Right atrium auricular region (tissue), 2 donors: Measurements from ENCODE around the gene COL4A6. TPM values are rescaled to one million over a fixed set of nuclear protein-coding genes. Genes with fewer than 3 reads are reported as not detected.
"Not testable (repeated sequence)": the region's sequence is repeated elsewhere in the genome, so short reads cannot be mapped to it uniquely, and the experiment has no call there.

Source experiments
- DNase-seq: peaks from one replicate; pipeline ENCODE4 v3.0.0-alpha.2; 2019; ENCODE audit warnings: low spot score
- H3K27ac ChIP-seq, 2 donors: fragments of 200-600 bp; sonication (generic); 1 replicate in 1 of 2; 2 replicates in 1 of 2; pipeline ENCODE4 v1.5.1; 2016 to 2019
- H3K27me3 ChIP-seq, 2 donors: fragments of 200-600 bp; sonication (generic); one replicate each; pipeline versions ENCODE4 v1.5.1 to v1.6.0; 2017 to 2019
- H3K36me3 ChIP-seq: fragments of 200-600 bp; sonication (generic); one replicate; pipeline ENCODE4 v1.5.1; 2016
- H3K4me1 ChIP-seq, 2 donors: fragments of 200-600 bp; sonication (generic); one replicate each; pipeline versions ENCODE4 v1.5.1 to v1.6.0; 2017 to 2019
- H3K4me3 ChIP-seq, 2 donors: fragments of 200-600 bp; sonication (generic); 1 replicate in 1 of 2; 2 replicates in 1 of 2; pipeline ENCODE4 v1.5.1; 2017 to 2019; ENCODE audit warnings: mild to moderate bottlenecking in 1 of 2, moderate library complexity in 1 of 2
- H3K9me3 ChIP-seq, 2 donors: fragments of 200-600 bp; sonication (generic); one replicate each; pipeline ENCODE4 v1.5.1; 2019
- total RNA-seq, 2 donors: library from RNA; depleted of rRNA; stranded (reverse); fragments of >200 nt; gene quantifications; one replicate each; pipeline ENCODE4 v1.1.0, GENCODE V29; 2016
- TF ChIP-seq, protein P1 (sequence below), 2 donors: fragments of 200-600 bp; sonication (generic); IDR thresholded peaks; one replicate each; pipeline ENCODE4 v1.5.1; 2019; ENCODE audit warnings: antibody characterized with exemption in 2 of 2

COL4A6 gene
- 10 to 100 TPM in 1 of 2 donors, 1 to 10 TPM in 1; 4.6 to 17.7 TPM for total RNA-seq

DNA sequence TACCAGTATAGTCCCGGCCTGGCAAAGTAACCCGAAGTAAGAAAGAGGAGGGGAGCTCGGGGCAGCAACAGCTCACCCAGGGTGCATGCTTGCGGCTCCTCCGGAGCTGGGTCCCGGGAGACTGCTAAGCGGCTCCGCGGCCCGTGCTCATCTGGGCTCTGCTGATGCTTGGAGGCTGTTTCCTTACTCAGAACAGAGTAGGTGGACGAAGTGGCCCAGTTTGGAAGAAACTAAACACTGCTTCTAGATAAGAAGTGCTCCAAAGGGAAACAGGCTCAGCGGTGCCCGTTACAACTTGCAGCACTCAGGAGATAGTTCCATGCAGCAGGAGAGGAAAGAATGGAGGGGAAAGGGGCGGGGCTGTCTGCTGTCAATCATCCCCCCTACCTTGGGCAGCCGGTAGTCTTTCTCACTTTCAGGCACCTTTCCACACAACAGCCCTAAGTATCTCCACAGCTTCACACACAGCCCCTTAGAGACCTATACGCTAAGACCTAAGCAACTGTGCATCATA is at the start of gene COL4A6:
COL4A6 (minus strand) TSS at position 313 of the 514 bp plus-strand sequence; CDS start at position 87, 226 bp downstream.
- peak within 1 kb of the TSS; percentile 64 to 73 for H3K27ac ChIP-seq
- H3K27me3 ChIP-seq, result no peaks in the 10 kb centered on the region
- TF ChIP-seq, protein P1, sequence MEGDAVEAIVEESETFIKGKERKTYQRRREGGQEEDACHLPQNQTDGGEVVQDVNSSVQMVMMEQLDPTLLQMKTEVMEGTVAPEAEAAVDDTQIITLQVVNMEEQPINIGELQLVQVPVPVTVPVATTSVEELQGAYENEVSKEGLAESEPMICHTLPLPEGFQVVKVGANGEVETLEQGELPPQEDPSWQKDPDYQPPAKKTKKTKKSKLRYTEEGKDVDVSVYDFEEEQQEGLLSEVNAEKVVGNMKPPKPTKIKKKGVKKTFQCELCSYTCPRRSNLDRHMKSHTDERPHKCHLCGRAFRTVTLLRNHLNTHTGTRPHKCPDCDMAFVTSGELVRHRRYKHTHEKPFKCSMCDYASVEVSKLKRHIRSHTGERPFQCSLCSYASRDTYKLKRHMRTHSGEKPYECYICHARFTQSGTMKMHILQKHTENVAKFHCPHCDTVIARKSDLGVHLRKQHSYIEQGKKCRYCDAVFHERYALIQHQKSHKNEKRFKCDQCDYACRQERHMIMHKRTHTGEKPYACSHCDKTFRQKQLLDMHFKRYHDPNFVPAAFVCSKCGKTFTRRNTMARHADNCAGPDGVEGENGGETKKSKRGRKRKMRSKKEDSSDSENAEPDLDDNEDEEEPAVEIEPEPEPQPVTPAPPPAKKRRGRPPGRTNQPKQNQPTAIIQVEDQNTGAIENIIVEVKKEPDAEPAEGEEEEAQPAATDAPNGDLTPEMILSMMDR (IDR thresholded peaks at IDR 0.05), result no peak
- no peaks in the 10 kb centered on the region for H3K36me3 ChIP-seq
- no peaks in the 10 kb centered on the region for H3K4me1 ChIP-seq
- no peak for DNase-seq
- peak within 1 kb of the TSS; percentile 42 to 51 for H3K4me3 ChIP-seq
- no peaks in the 10 kb centered on the region for H3K9me3 ChIP-seq

DNA sequence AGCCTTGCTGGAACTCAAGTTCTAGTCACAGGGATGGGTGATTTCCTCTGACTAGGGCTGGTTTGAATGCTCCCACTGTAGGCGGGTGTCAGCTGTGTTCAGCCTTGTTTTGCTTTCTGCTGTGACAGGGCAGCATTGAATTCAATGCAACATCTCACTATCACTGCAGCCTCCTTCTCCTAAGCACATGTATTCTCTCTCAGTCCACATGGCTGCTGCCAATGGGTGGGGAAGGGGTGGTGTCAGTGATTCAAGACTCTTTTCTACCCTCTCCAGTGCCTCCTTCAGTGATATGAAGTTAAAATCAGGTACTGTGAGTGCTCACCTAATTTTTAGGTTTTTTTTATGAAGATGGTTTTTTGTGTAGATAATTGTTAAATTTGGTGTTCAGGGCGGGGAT is 47.7 kb upstream of the COL4A6 start:
- DNase-seq, result no peak
- Histone ChIP-seq H3K4me3 (no peak overlapping the region), H3K9me3 (peaks cover 0 to 3% of the 10 kb centered on the region in 2 donors), H3K27ac (no peak overlapping the region), H3K27me3 (no peaks in the 10 kb centered on the region), H3K36me3 (no peaks in the 10 kb centered on the region), H3K4me1 (no peaks in the 10 kb centered on the region)
- TF ChIP-seq, protein P1 (IDR thresholded peaks at IDR 0.05), result no peak

DNA sequence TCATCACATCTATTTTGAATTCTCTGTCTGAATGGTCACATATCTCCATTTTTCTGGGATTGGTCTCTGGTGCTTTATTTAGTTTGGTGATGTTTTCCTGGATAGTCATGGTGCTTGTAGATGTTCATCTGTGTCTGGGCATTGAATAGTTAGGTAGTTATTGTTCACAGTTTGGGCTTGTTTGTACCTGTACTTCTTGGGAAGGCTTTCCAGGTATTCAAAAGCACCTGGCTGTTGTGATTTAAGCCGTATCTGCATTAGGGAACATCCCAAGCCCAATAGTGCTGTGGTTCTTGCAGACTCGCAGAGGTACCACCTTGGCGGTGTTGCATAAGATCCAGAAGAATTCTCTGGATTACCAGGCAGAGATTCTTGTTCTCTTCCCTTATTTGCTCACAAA is 46.0 kb upstream of the COL4A6 start:
- no peak for DNase-seq
- Histone ChIP-seq H3K4me3 (no peak overlapping the region), H3K36me3 (no peaks in the 10 kb centered on the region), H3K4me1 (no peaks in the 10 kb centered on the region), H3K27me3 (no peaks in the 10 kb centered on the region), H3K9me3 (peaks cover 0 to 3% of the 10 kb centered on the region in 2 donors), H3K27ac (no peak overlapping the region)
- TF ChIP-seq, protein P1 (IDR thresholded peaks at IDR 0.05), result no peak

DNA sequence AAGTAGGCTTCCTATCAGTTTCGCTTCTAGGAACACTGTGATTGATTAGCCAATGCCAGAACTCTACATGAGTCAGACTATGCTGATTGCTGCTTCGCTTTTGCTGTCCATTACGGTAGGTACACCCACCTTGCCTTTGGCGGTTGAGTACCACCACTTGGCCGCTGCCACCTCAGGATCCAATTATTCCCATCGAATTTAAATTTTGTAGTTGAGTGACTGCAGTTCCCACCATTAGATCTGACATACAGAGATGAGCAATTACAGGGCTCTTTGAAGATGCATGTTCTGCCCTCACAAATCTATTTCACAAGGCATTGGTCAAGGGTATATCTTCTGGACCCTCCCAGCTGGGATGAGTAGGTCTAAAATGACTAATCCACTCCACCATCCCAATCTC is 43.3 kb upstream of the COL4A6 start:
- H3K36me3 ChIP-seq, DNase-seq, H3K4me3 ChIP-seq, H3K9me3 ChIP-seq, H3K4me1 ChIP-seq, H3K27me3 ChIP-seq, H3K27ac ChIP-seq: not testable (repeated sequence)

DNA sequence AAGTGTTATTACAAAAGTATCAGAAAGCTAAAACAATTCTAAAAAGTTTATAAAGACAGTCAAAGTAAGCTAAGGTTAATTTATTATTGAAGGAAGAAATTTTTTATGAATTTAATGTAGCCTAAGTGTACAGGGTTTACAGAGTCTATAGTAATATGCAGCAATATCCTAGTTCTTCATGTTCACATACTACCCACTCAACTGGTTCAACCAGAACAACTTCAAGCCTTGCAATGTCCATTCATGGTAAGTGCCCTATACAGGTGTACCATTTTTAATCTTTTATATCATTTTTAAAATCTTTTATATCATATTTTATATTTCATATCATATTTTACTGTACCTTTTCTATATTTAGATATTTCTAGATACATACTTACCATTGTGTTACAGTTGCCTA is 35.8 kb upstream of the COL4A6 start:
- no peaks in the 10 kb centered on the region for H3K27me3 ChIP-seq
- H3K9me3 ChIP-seq, result peaks cover 0 to 7% of the 10 kb centered on the region in 2 donors
- TF ChIP-seq, protein P1 (IDR thresholded peaks at IDR 0.05), result no peak
- no peak for DNase-seq
- no peak overlapping the region for H3K27ac ChIP-seq
- no peaks in the 10 kb centered on the region for H3K4me1 ChIP-seq
- H3K4me3 ChIP-seq, result no peak overlapping the region
- no peaks in the 10 kb centered on the region for H3K36me3 ChIP-seq

DNA sequence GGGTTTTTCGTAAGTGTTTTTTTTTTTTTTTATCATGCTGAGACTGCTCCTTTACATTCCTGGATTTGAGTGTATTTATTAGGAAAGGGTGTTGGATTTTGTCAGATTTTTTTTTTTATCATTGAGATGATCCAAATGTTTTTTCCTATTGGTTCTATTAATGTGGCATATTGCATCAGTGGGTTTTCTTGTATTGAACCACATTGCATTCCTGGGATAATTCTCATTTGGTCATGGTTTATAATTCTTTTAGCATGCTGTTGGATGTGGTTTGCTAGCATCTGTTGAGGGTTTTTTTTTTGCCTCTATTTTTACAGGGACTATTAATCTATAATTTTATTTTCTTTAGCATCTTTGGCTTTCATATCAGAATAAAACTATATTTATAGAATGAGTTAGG is 30.3 kb upstream of the COL4A6 start:
- no peak for DNase-seq
- Histone ChIP-seq H3K36me3 (no peaks in the 10 kb centered on the region), H3K27me3 (no peaks in the 10 kb centered on the region), H3K9me3 (no peaks in the 10 kb centered on the region), H3K4me1 (no peaks in the 10 kb centered on the region), H3K27ac (no peak overlapping the region), H3K4me3 (no peak overlapping the region)
- TF ChIP-seq, protein P1 (IDR thresholded peaks at IDR 0.05), result no peak
